Limb (tissue), 2 donors: Measurements from ENCODE around the gene NETO1.

Source experiments
- DNase-seq, 2 donors: peaks; one replicate each; pipeline ENCODE4 v3.0.0-alpha.2; 2016; ENCODE audit errors: extremely low spot score in 2 of 2

Gene NETO1

GRCh38 chr18:72867746-72868584, at the start of gene NETO1:
TSS of gene NETO1 (minus strand) at chr18:72867987. CDS start at chr18:72867291, 696 bp downstream.
- DNase-seq: peak in 1 of 2 donors; percentile 65

- no peak for DNase-seq
Measured at GRCh38 chr18:72910045-72910444, 42.3 kb upstream of the NETO1 start.

- no peak for DNase-seq
Measured at GRCh38 chr18:72908181-72908580, 40.4 kb upstream of the NETO1 start.

DNA sequence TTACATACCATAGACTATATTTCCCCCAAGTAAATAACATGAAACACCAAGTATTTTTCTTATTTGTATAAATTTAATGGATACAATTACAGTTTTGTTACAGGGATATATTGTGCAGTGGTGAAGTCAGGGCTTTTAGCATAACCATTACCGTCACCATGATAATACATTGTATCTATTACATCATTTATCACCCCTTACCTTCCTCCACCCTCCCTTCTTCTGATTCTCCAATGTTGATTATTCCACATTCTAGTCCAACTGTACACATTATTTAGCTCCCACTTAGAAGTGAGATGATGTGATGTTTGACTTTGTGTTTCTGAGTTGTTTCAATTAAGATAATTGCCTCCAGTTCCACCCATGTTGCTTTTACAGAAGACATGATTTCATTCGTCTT, 35.2 kb upstream of the NETO1 start:
- no peak for DNase-seq

- no peak for DNase-seq
Measured at GRCh38 chr18:72899338-72899737, 31.6 kb upstream of the NETO1 start.

- no peak for DNase-seq
Measured at GRCh38 chr18:72898870-72899269, 31.1 kb upstream of the NETO1 start.

- no peak for DNase-seq
Measured at GRCh38 chr18:72895548-72895947, 27.8 kb upstream of the NETO1 start.

- no peak for DNase-seq
Measured at GRCh38 chr18:72878561-72878960, 10.8 kb upstream of the NETO1 start.

GRCh38 chr18:72878143-72878542, 10.4 kb upstream of the NETO1 start:
- no peak for DNase-seq

- DNase-seq: no peak
Measured at GRCh38 chr18:72871091-72871490, 3.3 kb upstream of the NETO1 start.

- peak in 1 of 2 donors; percentile 41 for DNase-seq
Measured at GRCh38 chr18:72869226-72870185, 1.7 kb upstream of the NETO1 start.

DNA sequence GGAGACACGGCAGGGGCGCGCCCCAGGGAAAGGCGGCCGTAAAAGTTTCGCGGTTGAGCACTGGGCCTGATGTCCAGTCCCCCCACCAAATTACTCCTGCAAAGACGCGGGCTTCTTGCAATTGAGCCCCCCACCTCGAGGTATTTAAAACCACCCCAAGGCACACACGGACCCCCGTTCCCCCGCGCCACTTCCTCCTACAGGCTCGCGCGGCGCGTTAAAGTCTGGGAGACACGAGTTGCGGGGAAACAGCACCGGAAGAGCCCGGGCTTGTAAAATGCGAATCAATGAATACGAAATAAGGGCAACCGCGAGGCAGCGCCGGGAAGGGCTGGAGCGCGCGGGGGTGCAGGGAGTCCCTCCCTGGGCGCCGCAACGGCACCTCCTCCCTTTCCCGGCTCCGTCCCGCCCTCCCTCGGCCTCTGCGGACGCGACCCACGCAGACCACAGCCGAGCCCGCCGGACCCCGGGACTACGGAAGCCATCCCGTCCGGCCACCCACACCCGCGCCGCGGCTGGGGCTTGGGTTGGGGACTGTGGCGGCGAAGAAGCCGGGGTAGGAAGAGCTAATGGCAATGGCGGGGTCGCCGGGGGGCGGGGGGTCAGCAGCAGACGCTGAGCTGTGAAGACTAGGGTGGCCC, 918 bp upstream of the NETO1 start:
- no peak for DNase-seq

DNA sequence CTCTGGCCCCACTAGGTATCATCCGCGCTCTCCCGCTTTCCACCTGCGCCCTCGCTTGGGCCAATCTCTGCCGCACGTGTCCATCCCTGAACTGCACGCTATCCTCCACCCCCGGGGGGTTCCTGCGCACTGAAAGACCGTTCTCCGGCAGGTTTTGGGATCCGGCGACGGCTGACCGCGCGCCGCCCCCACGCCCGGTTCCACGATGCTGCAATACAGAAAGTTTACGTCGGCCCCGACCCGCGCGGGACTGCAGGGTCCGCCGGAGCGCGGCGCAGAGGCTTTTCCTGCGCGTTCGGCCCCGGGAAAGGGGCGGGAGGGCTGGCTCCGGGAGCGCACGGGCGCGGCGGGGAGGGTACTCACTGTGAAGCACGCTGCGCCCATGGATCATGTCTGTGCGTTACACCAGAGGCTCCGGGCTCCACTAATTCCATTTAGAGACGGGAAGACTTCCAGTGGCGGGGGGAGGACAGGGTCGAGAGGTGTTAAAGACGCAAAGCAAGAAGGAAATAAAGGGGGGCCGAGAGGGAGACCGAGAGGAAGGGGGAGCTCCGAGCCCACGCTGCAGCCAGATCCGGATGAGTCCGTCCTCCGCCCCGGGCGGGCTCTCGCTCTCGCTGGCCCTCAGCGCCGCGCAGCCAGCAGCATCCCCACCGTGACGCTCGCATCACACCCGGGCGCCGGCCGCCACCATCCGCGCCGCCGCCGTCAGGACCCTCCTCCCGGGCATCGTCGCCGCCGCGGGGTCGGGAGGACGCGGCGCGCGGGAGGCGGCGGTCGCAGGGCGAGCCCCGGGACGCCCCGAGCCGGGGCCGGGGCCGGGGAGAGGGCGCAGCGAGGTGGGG, 664 bp downstream of the NETO1 start:
- peak in 1 of 2 donors; percentile 60 for DNase-seq

GRCh38 chr18:72866442-72866900, 1.3 kb downstream of the NETO1 start:
- DNase-seq: no peak

GRCh38 chr18:72863754-72864153, 4.0 kb downstream of the NETO1 start:
- DNase-seq: no peak

GRCh38 chr18:72859088-72859487, 8.7 kb downstream of the NETO1 start:
- DNase-seq: no peak

DNA sequence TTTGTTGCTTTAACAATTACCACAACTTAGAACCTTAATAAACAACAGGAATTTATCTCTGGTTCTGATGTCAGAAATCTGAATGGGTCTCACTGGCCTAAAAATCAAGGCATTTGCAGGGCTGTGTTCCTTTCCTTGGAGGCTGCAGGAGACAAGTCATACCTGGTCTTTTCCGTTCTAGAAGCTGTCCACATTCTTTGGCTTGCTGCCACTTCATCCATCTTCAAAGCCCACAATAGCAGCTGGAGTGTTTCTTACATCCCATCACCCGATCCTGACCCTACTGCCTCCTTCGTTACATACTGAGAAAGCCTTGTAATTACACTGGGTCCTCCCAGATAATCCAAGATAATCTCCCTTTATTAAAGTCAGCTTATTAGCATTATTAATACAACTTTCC, 18.1 kb downstream of the NETO1 start:
- DNase-seq: no peak

DNA sequence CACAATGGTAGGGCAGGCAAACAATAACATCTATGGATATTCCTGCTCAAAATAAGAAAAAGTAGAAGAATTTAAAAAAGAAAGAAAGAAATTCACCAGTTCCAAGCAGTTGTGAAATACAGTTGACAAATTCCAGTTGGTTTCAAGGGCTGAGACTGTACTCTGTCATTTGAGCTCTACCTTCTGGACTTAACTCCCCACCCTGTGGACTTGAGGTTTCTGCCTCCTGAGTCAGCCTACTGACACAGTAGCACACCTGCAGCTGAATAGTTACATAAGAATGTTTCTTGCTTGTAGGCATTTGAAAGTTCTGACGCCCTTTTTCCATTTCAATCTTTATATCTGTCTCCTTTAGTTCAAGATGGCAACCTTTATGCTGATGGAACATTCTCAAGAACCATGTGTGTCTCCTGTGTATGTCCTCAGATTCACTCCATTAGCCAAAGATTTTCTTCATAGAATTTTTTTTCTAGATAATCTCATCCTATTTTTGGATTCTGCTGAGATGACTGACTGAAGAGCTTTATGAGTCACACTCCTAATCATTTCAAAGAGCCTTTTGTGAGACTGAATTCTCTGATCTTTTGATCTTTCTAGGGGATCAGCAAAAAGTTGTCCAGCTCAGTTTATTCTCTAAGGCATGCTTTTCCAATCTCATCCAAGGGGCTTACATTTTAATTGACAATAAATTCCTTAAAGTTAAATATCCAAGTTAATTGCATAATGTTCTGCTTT, 19.1 kb downstream of the NETO1 start:
- no peak for DNase-seq

DNA sequence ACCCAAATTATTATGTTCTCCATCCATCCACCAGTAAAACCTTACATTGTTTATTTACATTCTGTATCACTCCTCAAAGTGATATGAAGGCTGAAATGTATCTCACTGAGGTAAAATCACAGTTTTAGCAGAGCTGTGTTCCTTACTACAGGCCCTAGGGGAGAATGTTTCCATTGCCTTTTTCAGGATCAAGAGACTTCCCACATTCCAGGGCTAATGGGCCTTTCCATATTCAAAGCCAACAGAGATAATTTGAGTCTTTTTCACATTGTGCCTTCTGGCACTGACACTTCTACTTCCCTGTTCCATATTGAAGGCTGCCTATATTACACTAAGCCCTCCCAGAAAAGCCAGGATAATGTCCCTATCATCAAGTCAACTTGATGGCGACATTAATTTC, 20.0 kb downstream of the NETO1 start:
- DNase-seq: no peak
